HG02759 (cell line): ENCODE data around the gene ACSS2.
"Not testable (repeated sequence)": the region's sequence is repeated elsewhere in the genome, so short reads cannot be mapped to it uniquely, and the experiment has no call there.

Experiments
- ATAC-seq: cut with Tn5 transposase; IDR thresholded peaks from one replicate; pipeline ENCODE4 v1.9.1; 2021; ENCODE audit warnings: mild to moderate bottlenecking, moderate library complexity; ENCODE audit not compliant: unreplicated experiment

ACSS2 gene

DNA sequence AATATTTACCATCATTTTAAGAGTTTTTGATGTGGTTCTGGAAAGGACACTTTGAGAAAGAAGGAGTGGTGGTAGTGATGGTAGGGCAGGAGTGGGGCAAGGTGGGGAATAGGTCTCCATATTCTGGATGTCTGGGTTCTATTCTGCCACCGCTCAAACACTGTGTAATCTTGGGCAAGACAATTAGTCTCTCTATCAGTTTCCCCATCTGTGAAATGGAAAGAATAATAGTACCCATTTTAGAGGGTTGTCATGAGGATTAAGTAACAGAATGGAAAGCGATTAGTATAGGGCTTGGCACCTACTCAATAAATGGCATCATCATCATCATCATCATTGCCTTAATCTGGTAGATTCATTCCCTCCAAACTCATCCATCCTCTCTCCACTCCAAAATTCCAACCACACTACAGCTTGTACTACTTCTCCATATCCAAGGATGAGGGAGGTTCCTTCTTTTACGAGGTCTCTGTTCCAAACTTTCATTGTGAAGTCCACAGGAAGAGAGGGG, 2.8 kb upstream of the ACSS2 start:
- ATAC-seq = no peak

DNA sequence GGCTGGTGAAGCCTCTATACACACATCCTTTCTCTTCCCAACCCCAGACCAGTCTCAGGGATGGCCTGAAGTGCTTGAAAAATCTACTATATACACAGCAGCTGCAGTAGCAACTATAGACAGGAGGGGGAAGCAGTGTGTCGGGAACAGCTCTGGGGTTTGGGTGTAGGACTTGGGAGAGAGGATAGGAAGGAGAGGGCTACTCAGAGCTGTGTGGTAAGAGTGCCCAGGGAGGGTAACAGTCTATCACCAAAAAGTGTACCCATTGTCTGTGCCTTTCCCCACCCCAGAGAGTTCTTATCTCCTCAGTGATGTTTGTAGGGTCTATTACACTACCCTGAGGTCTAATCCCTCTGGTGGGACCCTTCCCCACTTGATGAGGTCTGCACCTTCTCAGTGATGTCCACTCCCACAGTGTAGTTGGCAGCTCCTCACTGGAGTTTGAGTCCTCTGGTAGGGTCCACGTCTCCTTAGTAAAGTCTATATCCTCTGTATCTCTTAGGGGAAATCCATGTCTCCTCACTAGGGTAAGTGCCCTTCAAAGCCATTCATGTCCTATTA, 2.2 kb upstream of the ACSS2 start:
- no peak for ATAC-seq

DNA sequence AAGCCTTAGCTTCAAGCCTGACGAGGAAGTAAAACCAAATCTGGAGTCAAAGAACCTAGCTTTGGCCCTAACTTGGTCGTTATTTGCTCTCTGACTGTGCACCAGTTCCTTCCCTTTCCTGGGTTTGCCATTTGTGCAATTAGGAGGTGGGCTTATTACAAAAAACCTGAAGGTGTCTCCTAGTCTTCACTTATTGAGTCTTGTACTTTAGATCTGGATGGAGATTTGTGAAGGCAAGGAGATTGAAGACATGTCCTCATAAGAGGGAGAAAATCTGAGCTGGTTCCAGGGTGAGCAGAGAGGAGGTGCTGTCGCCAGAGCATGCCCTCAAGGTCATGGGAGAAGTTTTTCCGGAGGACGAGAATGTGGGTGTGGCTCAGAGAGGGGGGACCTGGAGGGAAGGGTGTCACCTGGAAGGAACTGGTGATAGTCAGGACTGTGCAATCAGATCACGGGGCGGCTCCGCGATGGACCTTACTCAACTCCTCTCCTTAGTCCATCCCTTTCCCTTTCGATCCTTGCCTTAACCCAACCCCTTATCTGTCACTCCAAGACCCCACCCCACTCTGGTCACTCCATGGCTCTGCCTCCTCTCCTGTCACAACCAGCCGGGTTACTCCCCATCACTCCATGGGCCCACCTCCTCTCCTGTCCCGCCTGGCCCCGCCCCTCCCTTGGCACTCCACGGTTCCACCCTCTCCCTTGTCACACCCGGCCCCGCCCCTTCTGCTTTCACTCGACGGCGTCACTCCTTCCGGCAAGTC, 588 bp upstream of the ACSS2 start:
- peak; percentile 65 for ATAC-seq

DNA sequence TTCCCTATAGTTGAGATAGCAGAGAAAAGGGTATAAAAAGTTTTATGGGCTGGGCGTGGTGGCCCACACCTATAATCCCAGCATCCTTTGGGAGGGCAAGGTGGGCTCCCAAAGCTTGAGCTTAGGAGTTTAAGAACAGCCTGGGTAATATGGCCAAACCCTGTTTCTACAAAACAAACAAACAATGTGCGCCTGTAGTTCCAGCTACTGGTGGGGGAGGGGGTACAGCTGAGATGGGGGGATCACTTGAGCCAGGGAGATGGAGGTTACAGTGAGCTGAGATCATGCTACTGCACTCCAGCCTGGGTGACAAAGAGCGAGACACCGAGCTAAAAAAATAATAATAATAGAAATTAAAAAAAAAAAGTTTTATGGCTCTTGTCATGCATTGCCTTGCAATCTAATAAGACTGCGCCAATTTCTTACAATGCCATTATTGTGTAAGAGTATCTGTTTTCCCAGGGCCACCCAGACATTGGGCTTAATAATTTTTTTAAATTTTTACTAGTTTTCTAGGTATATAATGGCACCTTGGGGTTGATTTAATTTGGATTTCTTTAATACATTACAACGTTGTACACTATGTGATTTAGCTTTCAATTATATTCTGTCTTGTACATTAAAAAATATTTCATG, 3.9 kb downstream of the ACSS2 start:
- no peak for ATAC-seq

DNA sequence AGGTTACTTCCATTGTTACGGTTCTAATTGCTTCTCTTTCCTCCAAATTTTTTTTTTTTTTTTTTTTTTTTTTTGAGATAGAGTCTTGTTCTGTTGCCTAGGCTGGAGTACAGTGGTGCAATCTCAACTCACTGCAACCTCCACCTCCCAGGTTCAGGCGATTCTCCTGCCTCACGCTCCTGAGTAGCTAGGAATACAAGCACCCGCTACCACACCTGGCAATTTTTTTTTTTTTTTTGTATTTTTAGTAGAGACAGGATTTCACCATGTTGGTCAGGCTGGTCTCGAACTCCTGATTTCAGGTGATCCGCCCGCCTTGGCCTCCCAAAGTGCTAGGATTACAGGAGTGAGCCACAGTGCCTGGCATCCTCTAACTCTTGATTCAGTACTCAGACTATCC, 4.6 kb downstream of the ACSS2 start:
- not testable (repeated sequence) for ATAC-seq

DNA sequence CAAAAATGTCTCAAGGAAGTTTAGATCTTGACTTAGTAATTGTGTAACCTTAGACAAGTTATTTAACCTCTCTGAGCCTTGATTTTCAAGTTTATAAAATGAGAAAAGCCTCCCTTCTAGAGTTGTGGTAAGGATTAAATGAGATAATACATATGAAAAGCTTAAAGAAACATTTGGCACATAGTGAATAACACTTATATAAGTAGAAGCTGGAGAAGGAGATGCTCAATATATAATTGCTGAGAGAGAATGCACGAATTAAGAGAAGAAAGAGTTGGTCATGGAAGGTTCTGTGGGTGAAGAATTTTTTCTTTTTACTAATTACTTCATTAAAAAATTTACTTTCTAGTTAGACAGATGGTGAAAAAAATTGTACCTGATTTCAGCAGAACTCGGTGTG, 5.3 kb downstream of the ACSS2 start:
- no peak for ATAC-seq

GRCh38 chr20:34883087-34883688, 6.8 kb downstream of the ACSS2 start:
- ATAC-seq = no peak

GRCh38 chr20:34883809-34884208, 7.4 kb downstream of the ACSS2 start:
- no peak for ATAC-seq

GRCh38 chr20:34884260-34884659, 7.8 kb downstream of the ACSS2 start:
- ATAC-seq = no peak

DNA sequence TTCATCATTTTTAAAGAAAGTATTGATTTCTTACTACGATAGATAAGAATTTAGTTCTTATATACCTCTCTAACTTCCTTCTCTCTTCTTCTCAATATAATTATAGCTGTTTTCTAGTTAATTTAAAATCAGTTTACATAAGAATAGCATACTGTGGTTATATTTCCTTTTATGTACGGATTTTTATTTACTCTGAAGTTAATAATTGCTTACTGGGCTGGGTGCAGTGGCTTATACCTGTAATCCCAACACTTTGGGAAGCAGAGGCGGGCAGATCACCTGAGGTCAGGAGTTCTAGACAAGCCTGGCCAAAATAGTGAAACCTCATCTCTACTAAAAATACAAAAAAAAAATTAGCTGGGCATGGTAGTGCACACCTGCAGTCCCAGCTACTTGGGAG, 9.7 kb downstream of the ACSS2 start:
- no peak for ATAC-seq

DNA sequence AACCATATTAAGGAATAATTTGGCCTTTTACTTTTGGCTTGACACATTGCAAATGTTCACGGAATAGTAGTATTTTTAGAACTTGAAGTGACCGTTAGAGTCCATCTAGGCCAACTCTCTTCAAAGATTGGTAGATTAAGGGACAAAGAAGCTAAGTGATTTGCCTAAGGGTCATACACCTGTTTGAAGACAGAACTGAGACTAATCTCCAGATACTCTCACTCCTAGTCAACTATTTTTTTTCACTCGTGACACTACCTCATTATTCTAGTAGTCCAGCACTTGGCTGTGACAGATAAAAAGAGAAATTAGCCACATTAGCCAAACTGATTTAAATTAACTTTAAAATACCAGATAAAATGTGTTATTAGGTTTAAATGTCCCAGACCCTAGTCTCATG, 10.6 kb downstream of the ACSS2 start:
- ATAC-seq = no peak

DNA sequence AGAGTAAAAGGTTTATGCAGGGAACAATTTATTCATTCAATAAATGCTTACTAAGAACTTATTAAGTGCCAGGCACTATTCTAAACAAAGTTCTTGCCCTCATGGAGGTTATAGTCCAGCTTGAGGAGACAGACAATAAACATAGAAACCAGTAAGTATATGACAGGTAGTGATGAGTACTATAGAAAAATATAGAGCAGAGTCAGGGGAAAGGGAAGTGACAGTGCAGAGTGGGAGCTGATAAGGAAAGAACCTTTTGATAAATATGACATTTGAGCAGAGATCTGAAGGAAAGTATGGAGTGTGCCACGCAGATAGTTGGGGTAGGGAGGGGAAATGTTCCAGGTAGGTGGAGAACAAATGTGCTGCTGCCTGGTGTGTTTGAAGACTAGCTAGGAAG, 12.1 kb downstream of the ACSS2 start:
- no peak for ATAC-seq

DNA sequence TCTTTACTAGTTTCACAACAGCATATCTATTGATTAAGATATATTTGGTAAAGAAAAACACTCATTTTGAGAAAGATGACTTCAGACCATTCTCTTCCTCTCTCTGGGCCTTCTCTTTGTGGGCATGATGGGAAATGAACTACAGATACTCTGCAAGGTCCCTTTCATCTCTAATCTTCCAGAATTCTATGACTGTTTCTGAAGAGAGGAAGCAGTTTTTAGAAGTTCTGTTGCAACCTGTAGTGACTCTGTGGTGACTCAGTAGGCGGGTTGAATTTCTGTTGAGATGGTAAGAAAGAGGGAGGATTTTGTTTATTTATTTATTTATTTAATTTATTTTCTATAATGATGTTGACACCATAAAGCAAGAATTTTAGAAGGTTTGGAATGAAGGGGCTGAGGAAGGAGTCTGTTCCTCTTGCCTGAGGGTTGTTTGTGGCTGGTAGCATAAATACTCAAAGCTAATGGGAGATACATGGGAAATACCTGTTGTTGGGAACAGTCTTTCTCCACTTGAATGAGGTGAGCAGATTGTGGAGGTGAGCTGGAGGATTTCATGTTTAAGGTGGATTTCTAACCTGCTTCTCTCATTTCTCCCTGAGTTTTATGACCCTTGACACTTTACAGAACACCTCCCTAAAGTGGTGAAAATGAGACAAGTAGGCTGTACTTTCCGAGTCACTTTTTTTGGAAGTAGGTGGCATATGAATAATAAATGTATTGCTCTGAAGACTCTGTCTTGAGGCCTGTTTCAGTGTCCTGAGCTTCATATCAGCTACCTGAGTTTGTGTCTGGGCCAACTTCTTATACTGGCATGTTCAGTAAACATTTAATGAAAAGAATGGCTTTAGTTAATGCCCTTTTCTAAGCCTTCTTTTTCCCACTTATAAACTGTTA, 15.0 kb downstream of the ACSS2 start:
- ATAC-seq = no peak

DNA sequence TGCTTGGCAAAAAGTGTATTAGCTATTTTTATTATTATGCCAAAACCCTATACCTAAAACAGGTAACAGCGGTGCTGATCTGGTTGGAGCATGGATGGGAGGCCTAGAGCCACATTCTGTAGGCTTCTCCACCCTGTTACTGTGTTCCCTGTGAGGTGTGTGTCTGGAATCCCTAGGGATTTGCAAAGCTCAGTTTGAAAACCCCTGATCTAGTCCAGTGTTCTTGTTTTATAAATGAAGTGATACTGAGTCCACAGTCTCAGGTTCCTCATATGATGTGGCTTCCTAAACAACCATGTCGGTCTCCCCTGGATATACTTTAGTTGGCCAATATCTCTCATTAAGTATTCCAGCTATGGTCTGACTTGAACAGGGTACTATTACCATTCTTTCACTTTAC, 16.3 kb downstream of the ACSS2 start:
- ATAC-seq = no peak

- ATAC-seq = no peak
These were observed 18.3 kb downstream of the ACSS2 start for GRCh38 chr20:34894723-34895122.

- no peak for ATAC-seq
These were observed 19.1 kb downstream of the ACSS2 start for GRCh38 chr20:34895465-34895864.

DNA sequence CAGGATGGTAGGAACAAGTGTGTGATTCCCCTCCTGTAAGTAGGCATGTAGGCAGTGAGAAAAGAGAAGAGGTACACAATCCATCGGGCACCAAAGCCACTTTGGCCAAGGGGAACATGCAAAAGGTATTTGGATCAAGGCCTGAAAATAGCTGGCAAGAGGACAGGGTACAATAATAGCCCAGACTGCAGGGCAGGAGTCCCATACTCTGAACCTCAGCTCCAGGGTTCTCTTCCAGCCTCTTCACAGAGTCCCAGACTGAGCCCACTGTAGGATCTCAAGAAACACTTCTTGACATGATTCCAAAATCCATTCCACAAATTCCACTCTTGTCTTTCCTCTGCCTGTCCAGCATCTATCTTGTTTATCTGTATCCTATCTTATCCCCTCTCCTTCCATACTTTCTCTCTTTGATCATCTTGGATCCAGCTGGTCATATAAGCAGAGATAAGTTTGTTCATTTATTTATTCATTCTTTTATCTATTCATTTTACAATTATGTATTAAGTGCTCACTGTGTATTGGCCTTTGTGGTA, 19.7 kb downstream of the ACSS2 start:
- no peak for ATAC-seq

- not testable (repeated sequence) for ATAC-seq
These were observed 21.7 kb downstream of the ACSS2 start for GRCh38 chr20:34898129-34898528.

DNA sequence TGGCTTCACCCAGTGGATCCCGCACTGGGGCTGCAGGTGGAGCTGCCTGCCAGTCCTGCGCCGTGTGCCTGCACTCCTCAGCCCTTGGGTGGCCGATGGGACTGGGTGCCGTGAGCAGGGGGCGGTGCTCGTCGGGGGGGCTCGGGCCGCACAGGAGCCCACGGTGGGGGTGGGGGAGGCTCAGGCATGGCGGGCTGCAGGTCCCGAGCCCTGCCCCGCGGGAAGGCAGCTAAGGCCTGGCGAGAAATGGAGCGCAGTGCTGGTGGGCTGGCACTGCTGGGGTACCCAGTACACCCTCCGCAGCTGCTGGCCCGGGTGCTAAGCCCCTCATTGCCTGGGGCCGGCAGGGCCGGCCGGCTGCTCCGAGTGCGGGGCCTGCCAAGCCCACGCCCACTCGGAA, 22.3 kb downstream of the ACSS2 start:
- ATAC-seq = not testable (repeated sequence)

DNA sequence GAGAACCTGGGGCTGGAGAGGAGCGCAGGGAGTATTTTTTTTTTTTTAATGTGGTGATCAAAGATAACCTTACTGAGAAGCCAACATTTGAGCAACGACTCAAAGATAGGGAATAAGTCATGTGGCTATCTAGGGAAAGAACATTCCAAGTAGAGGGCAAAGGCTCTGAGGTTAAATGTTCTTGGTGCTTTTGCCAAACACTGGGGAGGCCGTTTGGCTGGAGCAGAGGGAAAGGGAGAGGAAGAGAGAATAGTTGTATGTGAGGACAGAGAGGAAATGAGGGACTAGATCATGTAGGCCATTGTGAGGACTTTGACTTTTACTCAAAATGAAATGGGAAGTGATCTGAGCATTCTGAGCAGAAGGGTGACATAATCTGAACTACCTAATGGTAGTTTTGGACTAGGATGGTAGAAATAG, 27.8 kb downstream of the ACSS2 start:
- ATAC-seq = no peak
